Thyroid gland (tissue), 4 donors: ENCODE results near the gene TMEM170B. TPM values are rescaled to one million over a fixed set of nuclear protein-coding genes. Genes with fewer than 3 reads are reported as not detected.
A peak's percentile ranks its signal among the peaks of the same experiment; 100 is the strongest.

Experiments used
- DNase-seq, 2 donors: peaks; one replicate each; pipeline ENCODE4 v3.0.0-alpha.2; 2019
- H3K27ac ChIP-seq, 3 donors: fragments of 200-600 bp; sonication (generic); 1 replicate in 2 of 3; 2 replicates in 1 of 3; pipeline ENCODE4 v1.5.1; 2016 to 2019; ENCODE audit warnings: mild to moderate bottlenecking in 1 of 3, moderate library complexity in 1 of 3
- H3K27me3 ChIP-seq: fragments of 200-600 bp; sonication (generic); one replicate; pipeline ENCODE4 v1.5.1; 2019
- H3K36me3 ChIP-seq, 2 donors: fragments of 200-600 bp; sonication (generic); one replicate each; pipeline ENCODE4 v1.5.1; 2016 to 2019
- H3K4me1 ChIP-seq, 2 donors: fragments of 200-600 bp; sonication (generic); one replicate each; pipeline ENCODE4 v1.5.1; 2017 to 2019
- H3K4me3 ChIP-seq, 3 donors: fragments of 200-600 bp; sonication (generic); replicated peaks in 1 of 3; 1 replicate in 2 of 3; 2 replicates in 1 of 3; pipeline ENCODE4 v1.5.1; 2016; ENCODE audit warnings: mild to moderate bottlenecking in 1 of 3
- H3K9me3 ChIP-seq: fragments of 200-600 bp; sonication (generic); one replicate; pipeline ENCODE4 v1.5.1; 2017
- POLR2A ChIP-seq, 2 donors: fragments of 450-650 bp; IDR thresholded peaks; one replicate each; pipeline ENCODE4 v1.6.1; 2017; ENCODE audit warnings: antibody characterized with exemption in 2 of 2, mild to moderate bottlenecking in 2 of 2, moderate library complexity in 1 of 2
- WGBS, 2 donors: methylation state at CpG; one replicate each; pipeline ENCODE4 v1.1.5; 2017; 5-methylcytosine and 5-hydroxymethylcytosine counted together
- intact Hi-C: fragments of 100-400 bp; cut with DNase I; formaldehyde crosslinking; loops from one replicate; pipeline ENCODE4 v1.15.1; 2023
- total RNA-seq, 4 donors: library from RNA; depleted of rRNA; stranded (reverse); fragments of >200 nt; gene quantifications; one replicate each; pipeline ENCODE4 v1.2.3, GENCODE V29; 2016
- TF ChIP-seq, protein P1 (sequence below), 6 experiments: fragments of 200-600 bp in 3 of 6; fragments of 450-650 bp in 3 of 6; sonication (generic) in 3 of 6; IDR thresholded peaks; one replicate each; pipeline ENCODE4 v1.5.1; 2016 to 2019; ENCODE audit warnings: antibody characterized with exemption in 6 of 6, mild to moderate bottlenecking in 2 of 6, inconsistent platforms in 1 of 6, moderate library complexity in 1 of 6

TMEM170B gene, protein sequence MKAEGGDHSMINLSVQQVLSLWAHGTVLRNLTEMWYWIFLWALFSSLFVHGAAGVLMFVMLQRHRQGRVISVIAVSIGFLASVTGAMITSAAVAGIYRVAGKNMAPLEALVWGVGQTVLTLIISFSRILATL
- 10 to 100 TPM in 1 of 4 donors, 1 to 10 TPM in 3; 6.6 to 12.7 (median 7.7) TPM for total RNA-seq

DNA sequence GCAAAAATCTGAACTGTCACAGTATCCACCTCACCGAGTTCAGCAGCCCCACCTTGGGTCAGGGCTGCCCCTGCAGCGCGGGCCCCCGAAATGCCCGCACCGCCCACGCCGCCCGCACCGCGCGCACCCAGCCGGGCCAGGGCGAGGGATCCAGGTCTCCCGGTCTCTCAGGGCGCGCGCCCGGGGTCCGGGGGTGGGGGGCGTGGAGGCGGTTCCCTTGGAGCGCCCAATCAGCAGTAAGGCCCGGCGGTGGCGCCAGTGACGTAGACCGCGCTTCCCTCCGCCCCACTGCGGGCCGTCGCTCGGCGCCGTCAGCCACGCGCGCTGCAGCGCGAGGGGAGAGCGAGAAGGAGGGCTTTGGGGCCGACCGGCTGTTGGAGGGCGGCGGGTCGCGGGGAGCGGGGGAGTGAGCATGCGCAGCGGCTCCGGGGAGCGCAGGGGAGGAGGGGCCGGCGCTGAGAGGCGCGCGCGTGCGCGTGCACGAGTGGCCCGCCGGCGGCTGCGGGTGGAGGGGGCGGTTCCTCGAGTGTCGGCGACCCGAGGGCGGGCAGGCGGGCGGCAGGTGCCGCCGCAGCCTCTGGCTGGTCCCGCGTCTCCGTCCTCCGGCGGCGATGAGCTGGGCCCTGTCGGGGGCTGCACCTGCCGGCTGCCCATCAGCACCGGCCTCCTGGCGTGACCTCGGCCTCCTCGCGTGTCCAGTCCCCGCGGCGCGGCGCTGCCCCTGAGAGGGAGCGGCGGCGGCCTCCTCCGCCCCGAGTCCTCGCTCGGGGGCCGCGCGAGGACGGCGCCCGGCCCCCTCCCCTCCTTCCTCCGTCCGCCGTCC is at the start of gene TMEM170B:
TSS of gene TMEM170B (plus strand) at position 521 of the 823 bp plus-strand sequence. CDS start 529 bp downstream, outside the sequence.
- H3K27ac ChIP-seq = peak within 1 kb of the TSS in 2 of 3 donors; percentile 70
- intact Hi-C loops = no loop called here
- no peaks in the 10 kb centered on the region for H3K27me3 ChIP-seq
- no peaks in the 10 kb centered on the region for H3K9me3 ChIP-seq
- 0 to 1% methylated on average over 9 to 47 of the region's 110 CpGs for WGBS, 2 donors
- peak; percentile 94 to 95 for DNase-seq
- H3K4me1 ChIP-seq = peaks cover 7 to 13% of the 10 kb centered on the region in 2 donors
- TF ChIP-seq, protein P1, sequence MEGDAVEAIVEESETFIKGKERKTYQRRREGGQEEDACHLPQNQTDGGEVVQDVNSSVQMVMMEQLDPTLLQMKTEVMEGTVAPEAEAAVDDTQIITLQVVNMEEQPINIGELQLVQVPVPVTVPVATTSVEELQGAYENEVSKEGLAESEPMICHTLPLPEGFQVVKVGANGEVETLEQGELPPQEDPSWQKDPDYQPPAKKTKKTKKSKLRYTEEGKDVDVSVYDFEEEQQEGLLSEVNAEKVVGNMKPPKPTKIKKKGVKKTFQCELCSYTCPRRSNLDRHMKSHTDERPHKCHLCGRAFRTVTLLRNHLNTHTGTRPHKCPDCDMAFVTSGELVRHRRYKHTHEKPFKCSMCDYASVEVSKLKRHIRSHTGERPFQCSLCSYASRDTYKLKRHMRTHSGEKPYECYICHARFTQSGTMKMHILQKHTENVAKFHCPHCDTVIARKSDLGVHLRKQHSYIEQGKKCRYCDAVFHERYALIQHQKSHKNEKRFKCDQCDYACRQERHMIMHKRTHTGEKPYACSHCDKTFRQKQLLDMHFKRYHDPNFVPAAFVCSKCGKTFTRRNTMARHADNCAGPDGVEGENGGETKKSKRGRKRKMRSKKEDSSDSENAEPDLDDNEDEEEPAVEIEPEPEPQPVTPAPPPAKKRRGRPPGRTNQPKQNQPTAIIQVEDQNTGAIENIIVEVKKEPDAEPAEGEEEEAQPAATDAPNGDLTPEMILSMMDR (IDR thresholded peaks at IDR 0.05) = no peak
- peak in 1 of 2 donors; percentile 73 for TF ChIP-seq POLR2A (IDR thresholded peaks at IDR 0.05)
- peak within 1 kb of the TSS; percentile 75 to 95 (median 91) for H3K4me3 ChIP-seq
- no peaks in the 10 kb centered on the region for H3K36me3 ChIP-seq

DNA sequence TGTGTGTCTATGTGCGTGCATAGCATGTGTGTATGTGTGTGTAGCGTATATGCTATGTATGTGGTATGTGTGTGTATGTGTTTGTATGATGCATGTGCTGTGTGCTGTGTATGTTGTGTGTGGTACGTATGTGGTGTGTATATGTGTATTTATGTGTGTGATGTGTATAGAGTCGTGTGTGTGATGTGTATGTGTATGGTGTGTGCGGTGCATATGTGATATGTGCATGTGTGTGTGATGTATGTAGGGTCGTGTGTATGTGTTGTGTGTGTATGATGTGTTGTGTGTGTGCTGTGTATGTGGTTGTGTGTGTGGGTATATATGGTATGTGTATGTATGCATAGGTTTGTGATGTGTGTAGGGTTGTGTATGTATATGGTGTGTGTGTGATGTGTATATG is 46.6 kb upstream of the TMEM170B start:
- intact Hi-C loops = loop anchor here (10.0 kb wide), 1 partner anchor 236 kb away; no protein-coding TSS in a partner anchor
- WGBS, 2 donors = 66 to 78% methylated on average over 6 of the region's 6 CpGs
- no peak for TF ChIP-seq POLR2A (IDR thresholded peaks at IDR 0.05)
- TF ChIP-seq, protein P1 (IDR thresholded peaks at IDR 0.05) = no peak
- DNase-seq = no peak
- H3K4me3 ChIP-seq = no peak overlapping the region
- peaks cover 16 to 20% of the 10 kb centered on the region in 2 donors for H3K4me1 ChIP-seq
- H3K9me3 ChIP-seq = no peaks in the 10 kb centered on the region
- H3K27me3 ChIP-seq = no peaks in the 10 kb centered on the region
- H3K36me3 ChIP-seq = no peaks in the 10 kb centered on the region
- H3K27ac ChIP-seq = no peak overlapping the region

DNA sequence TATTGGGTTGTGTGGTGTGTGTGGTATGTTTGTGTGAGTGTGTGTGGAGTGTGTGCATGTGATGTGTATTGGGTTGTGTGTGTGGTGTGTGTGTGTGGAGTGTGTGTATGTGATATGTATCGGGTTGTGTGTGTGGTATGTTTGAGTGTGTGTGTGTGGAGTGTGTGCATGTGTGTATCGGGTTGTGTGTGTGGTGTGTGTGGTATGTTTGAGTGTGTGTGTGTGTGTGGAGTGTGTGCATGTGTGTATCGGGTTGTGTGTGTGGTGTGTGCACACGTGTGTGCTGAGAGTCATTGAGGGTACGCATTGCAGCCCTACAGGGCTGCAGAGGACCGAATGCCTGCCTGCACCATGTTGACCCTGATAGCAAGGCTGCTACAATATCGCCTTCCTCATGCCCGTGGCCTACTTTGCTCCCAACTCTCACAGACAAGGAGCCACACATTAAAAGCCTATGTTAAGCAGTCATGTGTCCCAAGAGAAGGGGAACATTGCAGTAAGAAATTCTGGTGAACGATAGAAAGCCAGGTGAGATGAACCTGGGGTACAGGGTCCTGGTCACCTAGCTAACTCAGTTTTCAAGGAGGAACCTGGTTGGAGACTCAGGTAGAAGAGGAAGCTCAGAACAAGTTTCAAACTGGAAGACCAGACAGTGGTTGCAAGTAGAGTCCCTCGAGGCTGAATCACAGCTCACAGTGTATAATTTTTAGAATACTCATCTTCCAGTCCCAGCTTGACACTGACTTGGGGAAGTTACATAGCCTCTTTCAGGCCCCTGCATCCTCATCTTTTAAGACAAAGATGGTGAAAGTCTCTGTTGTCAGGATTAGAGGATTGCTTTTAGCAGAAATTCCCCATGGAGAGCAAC is 45.7 kb upstream of the TMEM170B start:
- Histone ChIP-seq H3K9me3 (no peaks in the 10 kb centered on the region), H3K4me3 (no peak overlapping the region), H3K4me1 (peaks cover 18 to 27% of the 10 kb centered on the region in 2 donors), H3K27me3 (no peaks in the 10 kb centered on the region), H3K27ac (no peak overlapping the region), H3K36me3 (no peaks in the 10 kb centered on the region)
- 90 to 91% methylated on average over 10 of the region's 10 CpGs for WGBS, 2 donors
- no peak for DNase-seq
- TF ChIP-seq, protein P1 (IDR thresholded peaks at IDR 0.05) = no peak
- TF ChIP-seq POLR2A (IDR thresholded peaks at IDR 0.05) = no peak
- intact Hi-C loops = loop anchor here (10.0 kb wide), 1 partner anchor 237 kb away; no protein-coding TSS in a partner anchor

DNA sequence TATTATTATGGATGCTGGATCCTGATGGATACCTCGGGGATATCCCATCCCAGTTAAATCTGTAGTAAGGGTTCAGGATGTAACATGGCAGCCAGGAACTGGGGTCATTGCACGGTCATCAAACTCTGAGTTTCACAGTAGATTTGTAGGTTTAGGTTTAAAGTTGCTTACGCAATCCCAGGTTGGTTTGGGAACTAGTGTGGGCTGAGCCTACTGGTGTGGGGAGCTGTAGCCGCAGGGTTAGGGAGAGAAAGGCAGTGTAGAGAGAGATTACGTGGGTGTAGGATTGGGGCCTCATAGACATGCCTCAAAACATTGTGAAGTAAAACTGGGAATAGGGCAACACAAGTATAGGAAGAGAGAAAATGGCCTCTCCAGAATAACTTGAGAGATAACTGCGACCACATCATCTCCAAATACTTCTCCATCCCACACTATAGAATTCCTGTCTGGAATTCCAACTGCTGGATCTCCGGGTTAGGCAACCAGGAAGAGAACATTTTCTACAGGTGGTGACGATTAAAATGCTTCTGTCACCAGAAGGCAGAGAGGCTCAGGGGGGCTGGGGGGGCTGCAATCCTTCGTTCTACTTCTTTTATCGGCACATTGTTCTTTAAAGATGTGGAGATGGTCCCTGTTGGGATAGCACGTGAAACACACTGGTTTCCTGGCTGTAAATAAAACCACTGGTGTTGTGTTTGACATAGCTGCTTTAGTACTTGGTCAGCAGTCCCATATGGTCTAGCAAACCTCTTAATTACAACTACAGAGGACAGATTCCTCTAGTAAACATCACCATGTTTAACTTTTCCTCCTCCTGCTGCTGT is 44.9 kb upstream of the TMEM170B start:
- Histone ChIP-seq H3K9me3 (no peaks in the 10 kb centered on the region), H3K36me3 (no peaks in the 10 kb centered on the region), H3K27ac (no peak overlapping the region), H3K27me3 (no peaks in the 10 kb centered on the region), H3K4me3 (no peak overlapping the region), H3K4me1 (peaks cover 18 to 27% of the 10 kb centered on the region in 2 donors)
- DNase-seq = no peak
- WGBS, 2 donors = 86 to 92% methylated on average over 11 of the region's 11 CpGs
- intact Hi-C loops = loop anchor here (10.0 kb wide), 1 partner anchor 238 kb away; no protein-coding TSS in a partner anchor
- TF ChIP-seq, protein P1 (IDR thresholded peaks at IDR 0.05) = no peak
- TF ChIP-seq POLR2A (IDR thresholded peaks at IDR 0.05) = no peak
